NCI-H510A (cell line): ENCODE results near the gene FOXP2.

ENCODE experiments used
- DNase-seq: peaks from one replicate; lab custom pipeline; 2025; lab: John Stamatoyannopoulos, UW

Gene FOXP2

GRCh38 chr7:114653364-114654088, 238.9 kb downstream of the FOXP2 start:
- DNase-seq, result peak; percentile 67

- DNase-seq, result no peak
Observed at GRCh38 chr7:114656466-114656865, 241.9 kb downstream of the FOXP2 start.

DNA sequence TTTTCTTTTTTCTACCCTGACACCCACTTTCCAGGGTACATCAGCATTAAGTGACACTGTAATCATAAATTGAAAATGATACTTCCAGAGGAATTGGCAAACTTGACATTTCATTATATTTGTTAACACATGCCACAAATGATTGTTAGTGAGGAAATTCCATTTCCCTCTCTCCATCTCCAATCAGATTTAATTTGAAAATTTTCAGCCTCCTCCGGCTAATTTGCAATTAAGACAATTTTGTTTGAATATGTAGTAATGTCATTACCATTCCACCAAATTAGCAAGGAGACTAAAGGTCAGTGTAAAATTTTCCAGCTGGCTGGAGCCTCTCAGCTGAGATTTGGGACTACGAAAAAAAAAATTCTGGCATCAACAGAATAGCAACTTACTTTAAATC, 242.7 kb downstream of the FOXP2 start:
- no peak for DNase-seq

DNA sequence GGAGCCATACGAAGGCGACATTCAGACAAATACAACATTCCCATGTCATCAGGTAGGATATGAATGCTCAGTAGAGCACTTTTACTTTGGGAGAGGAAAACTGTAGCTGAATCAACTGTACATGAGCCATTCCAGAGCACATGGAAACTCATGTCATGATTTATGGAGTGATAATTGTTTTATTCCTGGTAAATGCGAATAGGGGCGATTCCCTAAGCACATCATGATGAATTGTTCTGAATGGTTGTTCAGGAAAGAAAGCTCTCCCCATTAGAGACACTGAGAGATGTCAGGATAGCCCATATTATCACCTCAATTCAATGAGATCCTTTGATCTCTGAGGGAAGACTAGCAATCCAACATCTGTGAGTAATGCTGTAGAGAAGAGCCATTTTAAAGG, 243.6 kb downstream of the FOXP2 start:
- no peak for DNase-seq

GRCh38 chr7:114659409-114660125, 245.0 kb downstream of the FOXP2 start:
- no peak for DNase-seq

GRCh38 chr7:114660126-114660486, 245.5 kb downstream of the FOXP2 start:
- no peak for DNase-seq

GRCh38 chr7:114660753-114661152, 246.1 kb downstream of the FOXP2 start:
- DNase-seq, result no peak

DNA sequence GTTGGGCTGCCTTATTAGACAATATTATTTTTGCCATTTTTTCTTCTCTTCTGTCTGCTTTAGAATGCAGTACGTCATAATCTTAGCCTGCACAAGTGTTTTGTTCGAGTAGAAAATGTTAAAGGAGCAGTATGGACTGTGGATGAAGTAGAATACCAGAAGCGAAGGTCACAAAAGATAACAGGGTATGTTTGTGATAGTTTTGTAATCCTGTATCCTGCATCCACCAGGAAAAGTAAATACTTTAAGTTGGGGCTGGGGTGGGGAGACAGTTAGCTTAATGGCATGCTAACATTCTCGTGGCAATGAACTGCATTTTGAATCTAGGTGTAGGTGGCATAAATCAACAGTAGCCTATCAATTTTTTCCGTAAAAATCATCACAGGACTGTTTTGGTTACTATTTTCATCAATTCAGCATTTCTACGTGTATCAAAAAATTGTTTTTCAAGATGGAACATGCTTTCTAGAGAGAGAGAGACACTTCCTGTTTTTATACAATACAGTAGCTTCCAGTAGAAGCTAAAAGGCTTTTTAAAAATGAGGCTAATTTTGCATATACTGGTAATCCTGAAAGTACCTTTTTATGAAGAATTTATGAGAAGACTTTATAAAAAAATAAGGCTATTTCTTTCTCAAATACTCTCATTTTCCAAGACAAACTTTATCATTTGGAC, 247.5 kb downstream of the FOXP2 start:
- DNase-seq, result no peak

DNA sequence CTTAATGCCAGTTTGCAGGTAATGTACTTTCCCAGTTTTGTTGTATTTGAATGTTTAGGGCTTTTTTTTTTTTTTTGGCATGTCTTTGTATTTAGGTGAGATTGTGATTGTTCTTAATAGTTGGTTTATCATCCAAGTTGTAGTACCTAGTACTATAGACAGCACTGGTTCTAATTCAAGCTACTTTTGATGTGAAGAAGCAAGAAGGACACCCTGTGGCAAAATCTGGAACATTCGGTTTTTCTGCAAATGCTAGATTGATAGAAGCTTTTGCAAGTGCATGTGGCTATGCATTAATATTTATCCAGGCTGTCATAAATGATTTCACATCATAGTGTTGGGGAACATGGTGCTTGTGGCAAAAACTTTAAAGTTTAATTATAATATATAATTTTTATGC, 248.9 kb downstream of the FOXP2 start:
- no peak for DNase-seq

DNA sequence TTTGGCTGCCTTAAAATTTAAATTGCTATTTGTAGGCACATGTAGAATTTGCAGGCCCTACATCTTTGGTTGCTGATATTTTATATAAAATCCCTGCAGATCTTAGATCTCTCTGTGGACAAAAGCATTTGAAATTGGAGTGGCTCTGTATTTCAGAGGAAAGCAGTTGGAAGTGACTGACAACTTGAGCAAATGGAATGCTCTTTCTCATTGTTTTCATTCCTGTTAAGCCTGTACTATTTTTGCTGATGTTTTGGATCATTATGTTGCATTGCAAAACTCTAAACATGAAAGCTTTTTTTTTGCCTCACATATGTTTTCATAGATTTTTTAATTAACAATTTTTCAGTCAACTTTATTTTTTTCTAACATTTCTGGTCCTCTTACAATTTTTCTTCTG, 256.1 kb downstream of the FOXP2 start:
- DNase-seq, result no peak

DNA sequence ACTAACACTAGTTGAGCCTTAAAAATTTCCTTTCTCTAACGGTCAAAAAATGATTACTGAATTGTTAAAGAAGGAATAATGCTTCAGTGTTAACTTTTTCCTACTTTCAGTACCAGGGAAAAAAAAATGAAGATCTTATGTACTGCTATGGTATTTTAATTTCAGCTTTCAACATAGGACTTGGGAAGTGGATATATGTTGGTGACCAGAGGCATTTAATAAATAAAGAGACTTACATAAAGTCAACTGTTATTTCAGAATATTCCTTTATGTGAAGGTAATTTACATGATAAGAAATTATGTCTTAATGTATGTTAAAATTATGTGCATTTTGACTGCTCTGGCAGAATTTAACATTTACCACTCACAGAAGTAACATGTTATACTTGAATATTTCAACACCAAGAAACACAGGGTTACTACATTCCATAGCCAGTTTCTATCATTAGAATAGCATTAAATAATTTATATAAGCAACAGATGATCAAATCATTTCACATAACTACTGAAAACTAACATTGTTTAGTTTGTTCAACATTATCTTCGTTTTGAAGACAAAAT, 257.0 kb downstream of the FOXP2 start:
- DNase-seq, result no peak

GRCh38 chr7:114678116-114678515, 263.5 kb downstream of the FOXP2 start:
- no peak for DNase-seq

- no peak for DNase-seq
Observed at GRCh38 chr7:114687238-114687637, 272.6 kb downstream of the FOXP2 start.

GRCh38 chr7:114688443-114689055, 273.9 kb downstream of the FOXP2 start:
- DNase-seq, result no peak

- no peak for DNase-seq
Observed at GRCh38 chr7:114689406-114689805, 274.8 kb downstream of the FOXP2 start.

- DNase-seq, result no peak
Observed at GRCh38 chr7:114691605-114692004, 277.0 kb downstream of the FOXP2 start.

- DNase-seq, result no peak
Observed at GRCh38 chr7:114695182-114695581, 280.6 kb downstream of the FOXP2 start.

DNA sequence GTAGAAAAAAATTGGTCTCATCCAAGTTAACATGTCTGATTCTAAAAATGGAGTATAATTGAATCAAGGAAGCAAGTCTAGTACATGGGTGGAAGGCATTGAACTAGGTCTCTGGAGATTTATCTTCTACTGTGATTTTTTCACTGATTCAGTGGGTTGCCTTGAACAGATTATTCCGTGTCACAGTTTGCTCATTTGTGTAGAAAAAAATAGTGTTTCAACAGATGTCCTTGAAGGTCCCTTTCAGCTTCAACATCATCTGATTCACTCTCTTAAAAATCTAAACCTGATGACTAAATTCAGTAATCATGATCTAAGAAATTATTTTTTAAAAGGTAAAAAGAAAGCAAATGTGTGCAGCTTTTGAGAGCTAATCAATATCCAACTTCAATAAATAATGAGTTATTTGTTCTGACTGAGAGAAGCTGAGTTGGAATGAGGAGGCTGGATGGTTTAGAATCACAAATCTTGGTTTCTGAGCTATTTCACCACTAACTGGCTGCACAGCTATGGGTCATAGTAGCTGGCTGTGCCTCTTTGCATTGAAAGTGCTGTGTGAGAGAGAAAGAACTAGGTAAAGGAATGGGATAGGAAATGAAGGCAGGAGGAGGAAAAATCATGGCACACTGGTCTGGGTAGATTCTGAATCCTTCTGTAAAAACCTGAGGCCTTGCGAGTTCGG, 285.8 kb downstream of the FOXP2 start:
- no peak for DNase-seq

GRCh38 chr7:114703677-114704076, 289.1 kb downstream of the FOXP2 start:
- no peak for DNase-seq

- DNase-seq, result no peak
Observed at GRCh38 chr7:114708646-114709045, 294.0 kb downstream of the FOXP2 start.

- no peak for DNase-seq
Observed at GRCh38 chr7:114710499-114710898, 295.9 kb downstream of the FOXP2 start.

GRCh38 chr7:114711241-114711640, 296.6 kb downstream of the FOXP2 start:
- no peak for DNase-seq
